NCI-H128 (cell line): ENCODE results near the gene DOLPP1.

Source experiments
- DNase-seq: peaks from one replicate; lab custom pipeline; 2025; ENCODE audit not compliant: unreplicated experiment; lab: John Stamatoyannopoulos, UW

The DOLPP1 gene

DNA sequence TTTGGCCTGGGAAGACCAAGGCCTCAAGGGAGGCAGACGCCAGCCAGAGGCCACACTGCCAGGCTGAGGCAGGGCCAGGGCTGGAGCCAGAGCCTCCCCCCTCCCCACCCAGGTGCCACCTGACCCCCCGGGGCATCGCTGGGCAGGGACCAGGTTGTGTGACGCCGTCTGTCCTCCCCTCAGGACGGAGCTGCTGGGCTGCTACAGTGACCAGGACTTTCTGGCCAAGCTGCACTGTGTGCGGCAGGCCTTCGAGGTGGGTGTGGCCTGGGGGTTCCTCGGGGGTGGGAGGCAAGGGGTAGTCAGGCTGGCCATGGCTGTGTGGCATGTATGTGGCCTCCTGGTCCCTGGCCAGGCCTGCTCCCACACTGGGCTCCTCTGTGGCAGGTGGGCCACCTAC lies 17.9 kb upstream of the DOLPP1 start:
- no peak for DNase-seq

- DNase-seq, result no peak
Measured at GRCh38 chr9:129064499-129064908, 16.4 kb upstream of the DOLPP1 start.

- DNase-seq, result no peak
Measured at GRCh38 chr9:129068110-129068509, 12.8 kb upstream of the DOLPP1 start.

GRCh38 chr9:129068990-129069861 lies 11.7 kb upstream of the DOLPP1 start:
- no peak for DNase-seq

- no peak for DNase-seq
Measured at GRCh38 chr9:129069862-129070641, 10.9 kb upstream of the DOLPP1 start.

DNA sequence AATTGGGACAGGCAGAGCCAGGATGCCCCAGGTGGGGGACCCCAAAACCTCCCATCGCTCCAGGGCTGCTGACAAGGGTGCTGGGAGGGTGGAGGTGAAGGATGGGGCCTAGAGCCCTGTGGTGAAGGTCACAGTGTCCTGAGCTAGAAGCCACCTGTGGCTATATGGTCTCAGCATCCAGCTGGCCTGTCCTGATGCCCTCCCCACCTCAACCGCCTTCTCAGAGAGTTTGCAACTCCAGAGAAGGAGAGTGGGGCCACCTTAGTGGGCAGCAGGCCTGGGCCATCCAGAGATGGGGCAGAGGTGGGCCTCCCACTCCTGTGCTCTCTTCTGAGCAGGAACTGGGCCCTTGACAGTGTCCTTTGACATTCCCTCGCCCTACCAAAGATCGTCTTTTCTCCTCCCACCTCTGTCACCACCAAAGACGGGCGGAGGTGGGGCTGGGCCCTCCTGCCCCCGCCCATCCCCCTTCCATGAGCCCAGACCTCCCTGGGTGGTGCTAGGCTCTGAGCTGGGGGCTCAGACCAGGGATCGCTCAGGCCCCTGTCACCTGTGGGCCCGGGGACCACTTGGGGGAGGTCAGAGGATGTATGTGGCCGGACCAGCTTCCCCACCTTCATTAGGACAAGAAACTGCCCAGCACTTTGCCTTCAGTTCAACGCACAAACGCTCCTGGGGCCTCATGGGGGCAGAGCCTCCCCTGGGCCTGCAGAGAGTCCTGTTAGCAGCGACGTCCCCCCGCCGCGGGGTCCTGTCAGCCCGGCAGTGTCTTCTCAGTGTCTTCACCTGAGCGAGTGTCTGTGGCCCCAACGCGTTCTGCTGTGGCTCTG lies 10.0 kb upstream of the DOLPP1 start:
- DNase-seq, result no peak

DNA sequence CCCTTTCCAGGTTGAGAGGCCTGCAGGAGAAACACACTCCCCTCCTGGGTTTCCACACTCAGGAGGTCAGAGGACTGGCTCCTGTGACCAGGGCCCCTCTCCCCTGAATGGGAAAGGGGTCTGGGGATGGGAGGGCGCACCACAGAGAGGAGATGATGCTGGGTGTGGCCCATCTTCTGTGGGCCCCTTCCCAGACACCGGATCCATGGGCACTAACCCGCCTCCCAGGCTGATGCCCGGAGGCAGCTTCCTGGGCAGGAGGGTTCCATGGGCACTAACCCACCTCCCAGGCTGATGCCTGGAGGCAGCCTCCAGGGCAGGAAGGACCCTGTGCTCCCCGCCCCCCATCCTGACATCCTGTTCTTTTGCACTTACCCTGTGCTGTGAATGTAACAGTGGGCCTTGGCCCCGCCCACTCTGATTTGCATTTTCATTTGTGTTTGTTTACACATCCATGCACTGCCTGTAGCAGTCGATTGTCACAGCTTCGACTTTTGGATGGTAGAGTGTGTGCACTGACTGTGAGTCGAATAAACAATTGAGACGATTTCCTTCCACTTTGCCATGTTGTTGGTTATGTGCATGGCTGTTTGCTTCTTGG lies 9.3 kb upstream of the DOLPP1 start:
- no peak for DNase-seq

GRCh38 chr9:129072171-129072570 lies 8.7 kb upstream of the DOLPP1 start:
- no peak for DNase-seq

- DNase-seq, result no peak
Measured at GRCh38 chr9:129073404-129073803, 7.5 kb upstream of the DOLPP1 start.

DNA sequence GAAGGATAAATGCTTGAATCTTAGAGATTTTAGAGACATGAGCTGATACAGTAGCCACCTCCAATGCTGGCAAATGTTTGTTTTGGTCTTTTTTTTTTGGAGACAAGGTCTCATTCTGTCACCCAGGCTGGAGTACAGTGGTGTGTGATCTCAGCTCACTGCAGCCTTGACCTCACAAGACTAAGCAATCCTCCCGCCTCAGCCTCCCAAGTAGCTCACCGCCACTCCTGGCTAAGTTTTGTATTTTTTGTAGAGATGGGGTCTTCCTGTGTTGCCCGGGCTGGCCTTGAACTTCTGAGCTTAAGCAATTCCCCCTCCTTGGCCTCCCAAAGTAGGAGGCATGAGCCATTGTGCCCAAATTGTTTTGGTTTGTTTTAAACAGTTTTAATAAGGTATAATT lies 6.8 kb upstream of the DOLPP1 start:
- no peak for DNase-seq

DNA sequence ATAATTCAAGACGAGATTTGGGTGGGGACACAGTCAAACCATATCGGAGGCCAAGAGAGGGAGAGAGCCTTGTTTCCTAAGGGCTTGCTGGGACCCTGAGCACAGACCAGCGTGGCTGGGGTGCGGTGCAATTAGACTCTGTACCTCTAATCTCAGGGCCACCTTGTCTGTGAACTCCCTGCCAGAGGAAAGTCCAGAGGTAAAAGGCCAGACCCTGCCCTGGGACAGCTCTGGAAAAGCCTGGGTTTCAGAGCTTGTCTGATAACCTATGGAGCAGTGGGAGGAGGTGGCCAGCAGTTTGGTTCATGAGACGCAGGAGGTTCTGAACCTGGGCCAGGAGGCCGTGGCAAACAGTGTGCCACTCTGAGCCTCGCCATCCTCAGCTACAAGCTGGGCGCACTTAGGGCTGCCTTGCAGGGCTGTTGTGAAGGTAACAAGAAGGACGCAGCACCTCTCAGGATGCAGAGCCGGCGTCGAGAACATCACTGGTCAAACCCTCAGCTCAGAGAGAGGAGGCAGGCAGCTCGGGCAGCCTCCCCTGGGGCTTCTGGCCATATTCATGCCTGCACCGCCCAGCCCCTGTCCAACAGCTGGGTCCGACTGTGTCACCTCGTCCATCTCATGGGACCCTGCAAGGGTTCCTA lies 4.8 kb upstream of the DOLPP1 start:
- no peak for DNase-seq

GRCh38 chr9:129076640-129077037 lies 4.3 kb upstream of the DOLPP1 start:
- no peak for DNase-seq

GRCh38 chr9:129077236-129077635 lies 3.7 kb upstream of the DOLPP1 start:
- no peak for DNase-seq

- no peak for DNase-seq
Measured at GRCh38 chr9:129078691-129079503, 2.0 kb upstream of the DOLPP1 start.

- DNase-seq, result no peak
Measured at GRCh38 chr9:129079829-129080228, 1.1 kb upstream of the DOLPP1 start.

DNA sequence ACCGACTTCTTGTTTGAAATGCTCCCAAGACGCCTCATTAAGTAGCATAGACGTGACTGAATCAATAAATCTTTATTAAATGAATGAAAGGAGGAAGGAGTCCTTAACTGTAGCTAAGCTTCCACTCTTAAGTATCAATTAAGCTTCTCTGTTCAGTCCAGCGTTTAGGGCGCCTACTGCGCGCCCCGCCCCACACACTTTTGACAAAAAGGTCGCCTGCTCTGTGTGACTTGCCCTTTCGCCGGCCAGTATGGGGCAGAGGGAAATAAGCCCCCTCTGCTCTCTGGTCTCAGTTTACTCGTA lies 662 bp upstream of the DOLPP1 start:
- DNase-seq, result no peak

GRCh38 chr9:129081388-129081904 lies 535 bp downstream of the DOLPP1 start:
- DNase-seq, result peak; percentile 31

GRCh38 chr9:129084087-129084486 lies 3.2 kb downstream of the DOLPP1 start:
- no peak for DNase-seq

DNA sequence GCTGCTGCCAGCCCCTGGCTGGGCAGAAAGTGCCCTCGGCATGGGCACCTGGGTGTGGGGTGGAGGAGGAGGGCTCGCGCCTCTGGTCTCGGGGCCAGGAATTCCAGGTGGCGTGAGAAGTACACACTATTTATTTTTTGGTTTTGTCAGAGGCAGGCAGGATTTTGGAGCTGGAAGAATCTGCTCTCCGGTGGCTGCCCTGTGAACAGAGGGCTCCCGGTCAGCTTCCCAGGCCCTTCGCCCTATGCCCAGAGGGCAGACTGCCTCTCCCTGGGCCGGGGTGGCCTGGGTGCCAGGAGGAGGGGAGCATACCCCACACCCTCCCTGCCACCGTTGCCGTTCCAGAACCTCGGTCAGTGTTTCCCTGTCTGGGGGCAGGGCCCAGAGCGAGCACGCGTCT lies 8.3 kb downstream of the DOLPP1 start:
- DNase-seq, result no peak
